Right renal pelvis (tissue), 4 donors: ENCODE measurements around the gene HRH1. TPM values are rescaled to one million over a fixed set of nuclear protein-coding genes. Genes with fewer than 3 reads are reported as not detected.

ENCODE experiments used
- DNase-seq, 4 donors: peaks; one replicate each; pipeline ENCODE4 v3.0.0-alpha.2; 2013; ENCODE audit warnings: low read depth in 4 of 4, low spot score in 3 of 4, missing footprints in 1 of 4
- polyA plus RNA-seq, 4 donors: library from polyadenylated mRNA; unstranded; fragments of 120-200 nt; gene quantifications; one replicate each; pipeline ENCODE4 v1.2.1, GENCODE V29; 2013; ENCODE audit not compliant: insufficient read length in 4 of 4

The HRH1 gene
- polyA plus RNA-seq, 4 donors, result 2.3 to 3.0 (median 2.6) TPM

DNA sequence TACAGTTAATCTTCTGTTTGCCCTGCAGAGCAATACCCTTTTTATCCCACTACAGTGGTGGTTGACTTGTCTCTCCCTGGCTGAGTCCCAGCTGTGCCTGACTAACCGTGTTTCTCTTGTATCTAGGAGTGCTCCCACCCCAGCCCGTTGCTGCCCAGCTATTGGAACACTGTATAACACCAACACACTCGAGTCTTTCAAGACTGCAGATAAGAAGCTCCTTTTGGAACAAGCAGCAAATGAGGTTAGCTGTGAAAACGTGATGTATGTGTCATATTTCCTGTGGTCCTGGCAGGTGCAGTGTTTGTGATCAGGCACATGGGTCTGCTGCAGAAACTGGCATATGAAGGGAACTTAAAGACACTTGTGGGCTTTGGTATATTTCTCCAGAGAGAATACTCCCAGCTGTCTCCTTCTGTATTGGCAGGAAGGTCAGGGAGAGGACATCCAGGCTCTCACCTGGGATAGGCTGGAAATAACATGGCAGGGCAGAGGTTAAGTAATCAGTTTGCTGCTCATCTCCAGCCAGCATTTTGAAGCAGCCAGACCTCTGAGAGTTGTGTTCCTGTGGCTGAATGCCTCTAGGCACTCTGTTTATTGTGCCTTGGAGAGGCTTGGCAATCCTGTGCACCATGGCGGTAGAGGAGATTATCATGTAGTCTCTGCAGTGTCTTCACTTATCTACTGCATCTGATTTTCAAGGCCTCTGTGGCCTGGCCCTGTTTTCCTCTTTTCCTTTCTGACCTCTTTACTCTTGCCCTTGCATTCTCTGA is 152.7 kb downstream of the HRH1 start:
- DNase-seq, result no peak

GRCh38 chr3:11307830-11308432 is 153.6 kb downstream of the HRH1 start:
- no peak for DNase-seq

- DNase-seq, result no peak
These were observed 156.0 kb downstream of the HRH1 start for GRCh38 chr3:11310258-11310657.

GRCh38 chr3:11312166-11312565 is 157.9 kb downstream of the HRH1 start:
- DNase-seq, result no peak

Other genes starting within 250 kb of the HRH1 start
- gene SLC6A1, start 161.7 kb upstream of the HRH1 start, polyA plus RNA-seq, result 1 to 10 TPM in 1 of 4 donors, under 1 TPM in 3; 0.57 to 1.2 (median 0.95) TPM
- gene ATG7, start 117.9 kb downstream of the HRH1 start, polyA plus RNA-seq, result 10 to 100 TPM; 22.0 to 26.0 (median 25.4) TPM